ENCODE results near the gene FREY1.

- TF ChIP-seq CTCF (IDR thresholded peaks at IDR 0.05) = no peak
- TF ChIP-seq POLR2A (IDR thresholded peaks at IDR 0.05) = no peak
Measured at GRCh38 chr11:45932217-45932616, 25.1 kb upstream of the FREY1 start.

Measured in Peyer's patch (tissue), 4 donors.